ENCODE measurements around the gene PRSS2. TPM values are rescaled to one million over a fixed set of nuclear protein-coding genes. Genes with fewer than 3 reads are reported as not detected.
"Not testable (repeated sequence)": the region's sequence is repeated elsewhere in the genome, so short reads cannot be mapped to it uniquely, and the experiment has no call there.

PRSS2 gene
- total RNA-seq, 4 donors from 2014 or later = 0.39 TPM; not detected in 3

GRCh38 chr7:142753366-142753765 is 17.4 kb upstream of the PRSS2 start:
- Histone ChIP-seq H3K27me3 (peaks cover 0 to 16% (median 0%) of the 10 kb centered on the region in 4 donors), H3K9me3 (no peaks in the 10 kb centered on the region), H3K36me3 (no peaks in the 10 kb centered on the region), H3K4me1 (no peaks in the 10 kb centered on the region), H3K4me3 (no peak overlapping the region), H3K27ac (replicated peaks in 1 of 4) (no peak overlapping the region)
- TF ChIP-seq POLR2A (IDR thresholded peaks at IDR 0.05; ENCODE audit: low read depth) (no peak), POLR2AphosphoS5 (IDR thresholded peaks at IDR 0.05) (no peak), EP300 (IDR thresholded peaks at IDR 0.05) (no peak)
- 68% methylated on average over 8 of the region's 8 CpGs for WGBS
- DNase-seq (ENCODE audit: extremely low spot score) = peak; percentile 86
- intact Hi-C loops (cut with DNase I) = no loop called here

DNA sequence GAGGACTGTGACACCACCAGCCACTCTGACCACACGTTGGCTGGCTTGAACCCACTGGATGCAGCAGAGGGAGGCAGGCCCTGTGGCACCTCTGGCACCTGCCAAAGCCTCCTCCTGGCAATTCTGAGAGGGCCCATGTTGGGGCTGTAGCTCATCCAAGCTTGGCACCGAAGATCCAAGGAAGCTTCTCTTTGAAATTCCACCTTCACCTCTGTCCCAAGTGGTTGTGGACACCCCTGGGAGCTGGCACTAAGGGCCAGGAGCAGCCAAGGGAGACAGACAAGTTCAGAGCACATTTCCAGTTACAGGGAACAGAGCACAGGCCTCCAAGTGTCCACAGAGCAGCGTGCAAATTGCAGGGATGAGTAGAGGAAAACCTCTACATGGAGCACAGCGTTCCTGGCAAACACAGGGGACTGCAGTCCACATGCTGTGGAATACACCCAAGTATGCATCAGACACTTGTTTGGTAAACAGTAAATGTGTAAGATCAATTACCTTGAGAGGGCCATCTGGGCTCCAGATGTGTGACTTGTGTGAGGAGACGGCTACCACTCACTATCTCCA is 16.8 kb upstream of the PRSS2 start:
- peaks cover 0 to 16% (median 0%) of the 10 kb centered on the region in 4 donors for H3K27me3 ChIP-seq

DNA sequence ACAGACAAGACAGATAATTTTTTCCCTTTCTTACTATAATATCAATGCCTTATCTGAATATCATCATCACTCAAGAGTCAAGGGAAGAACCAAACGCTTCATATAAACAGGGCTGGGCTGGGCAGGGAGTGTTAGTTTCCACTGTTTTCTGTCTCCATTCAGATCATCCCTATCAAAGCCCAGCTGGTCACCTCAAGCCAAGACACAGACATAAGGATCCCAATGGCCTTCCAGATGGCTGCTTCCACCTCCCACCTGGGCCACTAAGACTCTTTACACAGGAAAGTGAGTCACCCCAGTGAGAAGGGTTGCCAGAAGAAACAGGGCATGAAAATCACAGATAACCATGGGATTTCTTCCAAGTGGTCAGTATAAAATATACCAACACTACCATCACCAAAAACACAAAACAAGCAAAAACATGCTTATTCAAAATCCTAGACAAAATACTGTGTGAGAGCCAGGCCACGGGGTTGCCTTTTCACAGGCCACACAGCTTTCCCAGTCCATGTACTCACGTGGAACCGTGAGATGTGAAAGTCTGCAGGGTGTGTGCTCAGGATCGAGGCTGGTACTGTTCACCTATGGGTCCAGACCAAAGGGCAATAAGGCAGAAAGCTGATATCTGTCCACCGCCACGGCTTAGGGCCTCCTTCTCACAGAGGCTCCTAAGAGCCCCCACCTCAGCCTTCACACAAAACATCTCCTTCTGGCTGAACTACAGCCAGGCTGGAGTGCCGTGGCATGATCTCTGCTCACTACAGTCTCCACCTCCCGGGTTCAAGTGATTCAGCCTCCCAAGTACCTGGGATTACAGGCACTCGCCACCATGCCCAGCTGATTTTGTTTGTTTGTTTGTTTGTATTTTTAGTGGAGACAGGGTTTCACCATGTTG is 15.8 kb upstream of the PRSS2 start:
- WGBS = 73% methylated on average over 8 of the region's 10 CpGs
- peak; percentile 62 for DNase-seq (ENCODE audit: extremely low spot score)
- TF ChIP-seq, protein P1, sequence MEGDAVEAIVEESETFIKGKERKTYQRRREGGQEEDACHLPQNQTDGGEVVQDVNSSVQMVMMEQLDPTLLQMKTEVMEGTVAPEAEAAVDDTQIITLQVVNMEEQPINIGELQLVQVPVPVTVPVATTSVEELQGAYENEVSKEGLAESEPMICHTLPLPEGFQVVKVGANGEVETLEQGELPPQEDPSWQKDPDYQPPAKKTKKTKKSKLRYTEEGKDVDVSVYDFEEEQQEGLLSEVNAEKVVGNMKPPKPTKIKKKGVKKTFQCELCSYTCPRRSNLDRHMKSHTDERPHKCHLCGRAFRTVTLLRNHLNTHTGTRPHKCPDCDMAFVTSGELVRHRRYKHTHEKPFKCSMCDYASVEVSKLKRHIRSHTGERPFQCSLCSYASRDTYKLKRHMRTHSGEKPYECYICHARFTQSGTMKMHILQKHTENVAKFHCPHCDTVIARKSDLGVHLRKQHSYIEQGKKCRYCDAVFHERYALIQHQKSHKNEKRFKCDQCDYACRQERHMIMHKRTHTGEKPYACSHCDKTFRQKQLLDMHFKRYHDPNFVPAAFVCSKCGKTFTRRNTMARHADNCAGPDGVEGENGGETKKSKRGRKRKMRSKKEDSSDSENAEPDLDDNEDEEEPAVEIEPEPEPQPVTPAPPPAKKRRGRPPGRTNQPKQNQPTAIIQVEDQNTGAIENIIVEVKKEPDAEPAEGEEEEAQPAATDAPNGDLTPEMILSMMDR (IDR thresholded peaks at IDR 0.05) = no peak
- TF ChIP-seq POLR2A (IDR thresholded peaks at IDR 0.05; ENCODE audit: low read depth) (no peak), EP300 (IDR thresholded peaks at IDR 0.05) (no peak), POLR2AphosphoS5 (IDR thresholded peaks at IDR 0.05) (no peak)
- Histone ChIP-seq H3K9me3 (no peaks in the 10 kb centered on the region), H3K27ac (replicated peaks in 1 of 4) (no peak overlapping the region), H3K4me1 (no peaks in the 10 kb centered on the region), H3K36me3 (no peaks in the 10 kb centered on the region), H3K27me3 (peaks cover 0 to 7% (median 0%) of the 10 kb centered on the region in 4 donors), H3K4me3 (no peak overlapping the region)
- intact Hi-C loops (cut with DNase I) = no loop called here

More for the DNA sequence above, 16.8 kb upstream of the PRSS2 start:
- H3K27ac ChIP-seq (replicated peaks in 1 of 4); H3K36me3 ChIP-seq; H3K4me3 ChIP-seq; H3K4me1 ChIP-seq; intact Hi-C loops (cut with DNase I); H3K9me3 ChIP-seq: not testable (repeated sequence)
- peak; percentile 87 for DNase-seq (ENCODE audit: extremely low spot score)
- 42% methylated on average over 4 of the region's 5 CpGs for WGBS

- H3K27ac ChIP-seq (replicated peaks in 1 of 4); intact Hi-C loops (cut with DNase I); DNase-seq (ENCODE audit: extremely low spot score); H3K4me1 ChIP-seq; H3K9me3 ChIP-seq; H3K27me3 ChIP-seq; H3K36me3 ChIP-seq; H3K4me3 ChIP-seq: not testable (repeated sequence)
- 65% methylated on average over 2 of the region's 3 CpGs for WGBS
Measured at GRCh38 chr7:142758312-142758711, 12.5 kb upstream of the PRSS2 start.

DNA sequence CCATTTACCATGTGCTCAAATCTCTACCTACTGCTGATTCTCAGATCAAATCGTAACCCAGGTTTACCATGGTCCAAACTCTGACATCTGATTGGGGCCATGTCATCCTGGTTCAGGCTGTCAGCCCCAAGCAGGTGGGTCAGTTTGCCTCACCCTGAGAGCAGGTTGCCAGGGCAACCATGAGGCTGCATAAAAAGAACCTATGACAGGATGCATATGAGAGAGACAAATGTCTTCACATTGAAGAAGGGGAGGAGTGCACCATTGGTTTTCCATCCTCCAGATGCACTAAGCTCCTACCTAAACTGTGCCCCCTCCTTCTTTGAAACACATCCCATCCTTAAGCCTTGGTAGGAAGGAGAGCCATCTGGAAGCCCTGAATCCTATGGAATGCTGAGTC is 11.3 kb upstream of the PRSS2 start:
- Histone ChIP-seq H3K4me1 (no peaks in the 10 kb centered on the region), H3K4me3 (no peak overlapping the region), H3K36me3 (no peaks in the 10 kb centered on the region), H3K27me3 (no peaks in the 10 kb centered on the region), H3K27ac (replicated peaks in 1 of 4) (no peak overlapping the region), H3K9me3 (no peaks in the 10 kb centered on the region)
- WGBS = 90% methylated on average over 1 of the region's 1 CpG
- intact Hi-C loops (cut with DNase I) = no loop called here
- TF ChIP-seq POLR2A (IDR thresholded peaks at IDR 0.05; ENCODE audit: low read depth) = no peak
- TF ChIP-seq, protein P1 (IDR thresholded peaks at IDR 0.05) = no peak
- no peak for TF ChIP-seq EP300 (IDR thresholded peaks at IDR 0.05)
- no peak for TF ChIP-seq POLR2AphosphoS5 (IDR thresholded peaks at IDR 0.05)
- DNase-seq (ENCODE audit: extremely low spot score) = no peak

DNA sequence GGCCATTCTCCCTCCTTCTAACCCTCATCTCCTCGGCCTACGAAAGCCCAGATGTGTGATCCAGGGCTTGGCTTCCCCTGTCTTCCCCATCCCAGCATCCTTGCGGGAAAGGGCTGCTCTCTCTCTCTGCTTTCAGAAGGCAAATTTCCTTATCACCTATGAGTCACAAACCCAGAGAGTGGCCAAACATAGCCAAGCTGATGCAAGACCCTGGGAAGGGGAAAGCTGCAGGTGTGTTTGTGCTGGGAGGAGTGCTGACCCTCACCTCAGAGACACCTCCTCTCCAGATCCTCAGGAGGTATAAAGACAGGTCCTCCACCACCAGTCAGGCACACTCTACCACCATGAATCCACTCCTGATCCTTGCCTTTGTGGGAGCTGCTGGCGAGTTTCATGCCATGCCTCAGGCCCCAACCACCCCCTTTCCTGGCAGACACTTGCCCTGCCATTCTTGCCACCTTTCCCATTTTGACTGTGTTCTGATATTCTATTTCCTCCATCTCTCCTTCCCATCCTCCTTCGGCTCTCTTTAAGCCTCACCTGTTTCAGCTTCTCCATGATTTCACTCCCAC is 10.6 kb upstream of the PRSS2 start:
- H3K4me1 ChIP-seq = no peaks in the 10 kb centered on the region
- 72% methylated on average over 5 of the region's 5 CpGs for WGBS
- no peak overlapping the region for H3K27ac ChIP-seq (replicated peaks in 1 of 4)
- H3K36me3 ChIP-seq = no peaks in the 10 kb centered on the region
- no peaks in the 10 kb centered on the region for H3K27me3 ChIP-seq
- TF ChIP-seq, protein P1 (IDR thresholded peaks at IDR 0.05) = no peak
- TF ChIP-seq POLR2A (IDR thresholded peaks at IDR 0.05; ENCODE audit: low read depth) (no peak), EP300 (IDR thresholded peaks at IDR 0.05) (no peak), POLR2AphosphoS5 (IDR thresholded peaks at IDR 0.05) (no peak)
- DNase-seq (ENCODE audit: extremely low spot score) = no peak
- H3K4me3 ChIP-seq = no peak overlapping the region
- intact Hi-C loops (cut with DNase I) = no loop called here
- no peaks in the 10 kb centered on the region for H3K9me3 ChIP-seq

GRCh38 chr7:142761606-142762005 is 9.2 kb upstream of the PRSS2 start:
- WGBS = 28% methylated on average over 2 of the region's 2 CpGs
- H3K4me1 ChIP-seq; H3K36me3 ChIP-seq; intact Hi-C loops (cut with DNase I); H3K4me3 ChIP-seq; DNase-seq (ENCODE audit: extremely low spot score); H3K27me3 ChIP-seq; H3K27ac ChIP-seq (replicated peaks in 1 of 4); H3K9me3 ChIP-seq: not testable (repeated sequence)
